ENCODE data around the gene TSPOAP1. TPM values are rescaled to one million over a fixed set of nuclear protein-coding genes. Genes with fewer than 3 reads are reported as not detected.

TSPOAP1 gene
- total and polyA plus RNA-seq, 2 of the 13 experiments (the other 11 are each of a cell fraction or from before 2014, with no cell fraction given), result not detected

GRCh38 chr17:58352596-58353388 lies 24.2 kb upstream of the TSPOAP1 start (continued):
- TF ChIP-seq ZHX1 (CRISPR knock-in tag; IDR thresholded peaks at IDR 0.05; ENCODE audit: low read depth), result no peak
- TF ChIP-seq NR1H2 (CRISPR knock-in tag; IDR thresholded peaks at IDR 0.05; ENCODE audit: borderline replicate concordance, low read depth), result no peak
- no peak; the same call in 1 of the 2 replicates for TF ChIP-seq ZNF770 (CRISPR knock-in tag; IDR thresholded peaks at IDR 0.05)
- TF ChIP-seq ZBTB26 (CRISPR knock-in tag; IDR thresholded peaks at IDR 0.05; ENCODE audit: borderline replicate concordance), result no peak
- peak; percentile 98 for TF ChIP-seq ZNF629 (CRISPR knock-in tag; conservative IDR thresholded peaks at IDR 0.05)
- no peak for TF ChIP-seq ZSCAN20 (CRISPR knock-in tag; IDR thresholded peaks at IDR 0.05; ENCODE audit: borderline replicate concordance)
- no peak for TF ChIP-seq ZNF180 (CRISPR knock-in tag; IDR thresholded peaks at IDR 0.05; ENCODE audit: borderline replicate concordance, low read depth)
- no peak for TF ChIP-seq ZFP62 (CRISPR knock-in tag; IDR thresholded peaks at IDR 0.05)
- no peak for TF ChIP-seq ELK4 (CRISPR knock-in tag; IDR thresholded peaks at IDR 0.05; ENCODE audit: borderline replicate concordance)
- no peak for TF ChIP-seq KDM5A (IDR thresholded peaks at IDR 0.05; ENCODE audit: borderline replicate concordance, low read length)
- TF ChIP-seq ZNF138 (CRISPR knock-in tag; IDR thresholded peaks at IDR 0.05; ENCODE audit: low read depth), result no peak
- no peak for TF ChIP-seq U2AF2 (IDR thresholded peaks at IDR 0.05; ENCODE audit: low read depth, low read length)
- no peak for TF ChIP-seq DRAP1 (CRISPR knock-in tag; IDR thresholded peaks at IDR 0.05)
- TF ChIP-seq ZNF281 (CRISPR knock-in tag; IDR thresholded peaks at IDR 0.05; ENCODE audit: borderline replicate concordance), result no peak
- no peak for TF ChIP-seq TCF7L2 (IDR thresholded peaks at IDR 0.05; ENCODE audit: low read depth, low read length)
- no peak for TF ChIP-seq CC2D1A (CRISPR knock-in tag; IDR thresholded peaks at IDR 0.05)

Measured in HepG2 (cell line).